PFSK-1 (cell line): ENCODE measurements around the gene YAF2.

Experiments
- POLR2AphosphoS5 ChIP-seq: IDR thresholded peaks from 2 replicates; pipeline ENCODE4 v1.6.1; 2012; ENCODE audit warnings: low read depth, mild to moderate bottlenecking, control low read depth, low read length, moderate library complexity
- REST ChIP-seq, 2 experiments: IDR thresholded peaks; 2 replicates each; pipeline versions ENCODE4 v1.6.1 to v1.8.0; 2011 to 2012; ENCODE audit warnings: low read depth in 2 of 2, low read length in 2 of 2, control low read depth in 1 of 2, inconsistent platforms in 1 of 2, mild to moderate bottlenecking in 1 of 2, moderate library complexity in 1 of 2; ENCODE audit not compliant: insufficient read depth in 1 of 2
- SIN3A ChIP-seq: IDR thresholded peaks from 2 replicates; pipeline ENCODE4 v1.6.1; 2012; ENCODE audit warnings: mild to moderate bottlenecking, low read length, moderate library complexity, borderline replicate concordance; ENCODE audit not compliant: insufficient read depth
- TAF1 ChIP-seq: IDR thresholded peaks from 2 replicates; pipeline ENCODE4 v1.6.1; 2012; ENCODE audit warnings: low read length, control low read depth, borderline replicate concordance; ENCODE audit not compliant: insufficient read depth

DNA sequence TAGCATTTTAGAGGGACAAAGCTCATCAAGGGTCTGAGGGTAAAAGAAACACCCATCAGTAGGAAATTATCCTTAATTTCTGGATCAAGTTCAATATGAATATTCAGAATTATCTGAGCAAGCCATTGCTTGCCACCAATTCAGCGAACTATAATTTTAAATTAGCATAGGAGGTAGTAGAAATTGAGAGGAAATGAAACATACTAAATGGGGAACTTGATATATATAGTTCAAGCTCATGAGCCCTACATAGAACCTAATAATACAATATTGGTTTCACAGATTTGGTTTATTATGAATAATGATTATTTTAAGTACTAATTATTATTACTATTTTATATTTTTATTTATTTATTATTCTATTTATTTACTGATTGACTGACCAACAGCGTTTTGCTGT is 51.3 kb downstream of the YAF2 start:
- no peak for TF ChIP-seq REST (IDR thresholded peaks at IDR 0.05; ENCODE audit: insufficient read depth in 1 of 2, low read depth in 2 of 2, low read length in 2 of 2)
- TF ChIP-seq POLR2AphosphoS5: no peak
- TF ChIP-seq SIN3A: no peak
- no peak for TF ChIP-seq TAF1
